GM23338 (cell line): Measurements from ENCODE around the gene ZYG11A. TPM values are rescaled to one million over a fixed set of nuclear protein-coding genes. Genes with fewer than 3 reads are reported as not detected.

ENCODE experiments used
- ATAC-seq: fragments of 200-7000 bp; cut with Tn5 transposase; 3 replicates; pipeline ENCODE4 v1.9.1; 2020
- DNase-seq: peaks from one replicate; pipeline ENCODE4 v3.0.0-alpha.2; 2015; ENCODE audit warnings: low spot score
- H2AFZ ChIP-seq: fragments of 200-600 bp; sonication (generic); 2 replicates; pipeline ENCODE4 v1.8.0; 2016; ENCODE audit warnings: antibody characterized with exemption, mild to moderate bottlenecking, moderate library complexity
- H3F3A ChIP-seq: fragments of 200-600 bp; sonication (generic); replicated peaks from 2 replicates; pipeline ENCODE4 v1.8.0; 2017; ENCODE audit warnings: antibody characterized with exemption, mixed run types, low read depth
- H3K27ac ChIP-seq: fragments of 200-600 bp; sonication (generic); 2 replicates; pipeline ENCODE4 v1.6.1; 2016; ENCODE audit warnings: low read depth
- H3K27me3 ChIP-seq: fragments of 200-600 bp; sonication (generic); 2 replicates; pipeline ENCODE4 v1.8.0; 2016; ENCODE audit warnings: mild to moderate bottlenecking, mixed run types, moderate library complexity; ENCODE audit not compliant: insufficient read depth
- H3K36me3 ChIP-seq: fragments of 200-600 bp; sonication (generic); 2 replicates; pipeline ENCODE4 v1.8.0; 2016; ENCODE audit warnings: mild to moderate bottlenecking; ENCODE audit not compliant: insufficient read depth
- H3K4me1 ChIP-seq: fragments of 200-600 bp; sonication (generic); 2 replicates; pipeline ENCODE4 v1.8.0; 2016; ENCODE audit warnings: mild to moderate bottlenecking, moderate library complexity; ENCODE audit not compliant: insufficient read depth
- H3K4me2 ChIP-seq: fragments of 200-600 bp; sonication (generic); 2 replicates; pipeline ENCODE4 v1.7.1; 2017; ENCODE audit warnings: mixed run types
- H3K4me3 ChIP-seq: fragments of 200-600 bp; sonication (generic); 2 replicates; pipeline ENCODE4 v1.6.1; 2016; ENCODE audit warnings: mixed run types
- H3K79me2 ChIP-seq: fragments of 200-600 bp; sonication (generic); replicated peaks from 2 replicates; pipeline ENCODE4 v1.8.0; 2017; ENCODE audit warnings: mild to moderate bottlenecking; ENCODE audit not compliant: insufficient read depth
- H3K9me2 ChIP-seq: fragments of 200-600 bp; sonication (generic); 2 replicates; pipeline ENCODE4 v1.8.0; 2017; ENCODE audit not compliant: insufficient read depth
- H4K20me1 ChIP-seq: fragments of 200-600 bp; sonication (generic); replicated peaks from 2 replicates; pipeline ENCODE4 v1.8.0; 2017; ENCODE audit warnings: mild to moderate bottlenecking; ENCODE audit not compliant: insufficient read depth
- H3K27ac Mint-ChIP-seq: 2 replicates; pipeline ENCODE4 v1.8.0; 2020; ENCODE audit warnings: inconsistent platforms, mild to moderate bottlenecking, moderate library complexity, mixed read lengths
- H3K27me3 Mint-ChIP-seq: 3 replicates; pipeline ENCODE4 v1.8.0; 2022; ENCODE audit warnings: low read depth, mild to moderate bottlenecking, moderate library complexity, mixed read lengths, inconsistent platforms; ENCODE audit not compliant: insufficient read depth, poor library complexity
- H3K36me3 Mint-ChIP-seq: 3 replicates; pipeline ENCODE4 v1.8.0; 2021; ENCODE audit warnings: low read depth, mild to moderate bottlenecking, inconsistent platforms, moderate library complexity, mixed read lengths
- H3K4me1 Mint-ChIP-seq: 3 replicates; pipeline ENCODE4 v1.8.0; 2020; ENCODE audit warnings: mild to moderate bottlenecking, inconsistent platforms, mixed read lengths
- H3K4me3 Mint-ChIP-seq: 3 replicates; pipeline ENCODE4 v1.8.0; 2021; ENCODE audit warnings: moderate library complexity, mild to moderate bottlenecking, inconsistent platforms, mixed read lengths
- H3K9me3 Mint-ChIP-seq: 3 replicates; pipeline ENCODE4 v1.8.0; 2020; ENCODE audit warnings: moderate library complexity, mild to moderate bottlenecking, inconsistent platforms, mixed read lengths
- CREB1 ChIP-seq: fragments of 250-450 bp; sonication (Bioruptor Pico); IDR thresholded peaks from 2 replicates; pipeline ENCODE4 v1.5.0; 2020; ENCODE audit warnings: low read depth, mild to moderate bottlenecking, moderate library complexity
- CTCF ChIP-seq, 2 experiments: fragments of 200-600 bp in 1 of 2; sonication (generic) in 1 of 2; conservative IDR thresholded peaks; 2 replicates each; pipeline versions ENCODE4 v1.5.1 to v1.6.1; 2016 to 2017; ENCODE audit warnings: antibody characterized with exemption in 2 of 2, low read depth in 2 of 2, mild to moderate bottlenecking in 2 of 2, moderate library complexity in 1 of 2
- EZH2 ChIP-seq: fragments of 200-600 bp; sonication (generic); IDR thresholded peaks from one replicate; pipeline ENCODE4 v1.8.0; 2017; ENCODE audit warnings: antibody characterized with exemption, mild to moderate bottlenecking, low read depth; ENCODE audit not compliant: unreplicated experiment
- POLR2AphosphoS5 ChIP-seq: IDR thresholded peaks from 2 replicates; pipeline ENCODE4 v1.6.1; 2016; ENCODE audit warnings: antibody characterized with exemption, low read depth
- ZNF114 ChIP-seq: fragments of 250-450 bp; sonication (Bioruptor Pico); IDR thresholded peaks from 2 replicates; pipeline ENCODE4 v1.5.0; 2020; ENCODE audit warnings: mild to moderate bottlenecking, moderate library complexity
- ZNF331 ChIP-seq: fragments of 250-450 bp; sonication (Bioruptor Pico); IDR thresholded peaks from 2 replicates; pipeline ENCODE4 v1.5.0; 2020; ENCODE audit warnings: low read depth, mild to moderate bottlenecking, moderate library complexity
- polyA plus RNA-seq: library from polyadenylated mRNA; unstranded; fragments of >200 nt; fragmentation: Nextera tagmentation; extraction: Ambion mirVana; gene quantifications from 2 replicates; pipeline ENCODE4 v1.2.1, GENCODE V29; 2016
- total RNA-seq: library from RNA; depleted of rRNA; stranded (reverse); fragments of >200 nt; shearing (Covaris generic); gene quantifications from 2 replicates; pipeline ENCODE4 v1.2.3, GENCODE V29; 2014
- TF ChIP-seq, protein P1 (sequence below): fragments of 250-450 bp; sonication (Bioruptor Pico); IDR thresholded peaks from 2 replicates; pipeline ENCODE4 v1.5.0; 2020; ENCODE audit warnings: mild to moderate bottlenecking, moderate library complexity

Gene ZYG11A
- total and polyA plus RNA-seq, 2 experiments from 2014 or later = 1.3 to 4.8 TPM

DNA sequence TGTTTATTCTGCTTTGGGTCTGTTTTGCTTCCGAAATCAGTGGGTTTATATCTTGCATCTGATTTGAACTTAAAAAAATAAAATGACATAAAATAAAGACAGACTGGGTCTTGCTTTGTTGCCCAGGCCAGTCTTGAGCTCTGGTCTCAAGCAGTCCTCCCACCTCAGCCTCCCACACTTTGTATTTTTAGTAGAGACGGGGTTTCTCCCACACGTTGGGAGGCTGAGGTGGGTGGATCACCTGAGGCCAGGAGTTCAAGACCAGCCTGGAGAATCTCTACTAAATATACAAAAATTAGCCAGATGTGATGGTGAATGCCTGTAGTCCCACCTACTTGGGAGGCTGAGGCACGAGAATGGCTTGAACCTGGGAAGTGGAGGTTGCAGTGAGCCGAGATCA, 5.9 kb downstream of the ZYG11A start:
- H3K4me1 Mint-ChIP-seq = no peaks in the 10 kb centered on the region
- no peaks in the 10 kb centered on the region for H3K9me2 ChIP-seq
- peaks cover 15% of the 10 kb centered on the region; the same call in 1 of the 2 replicates for H3K79me2 ChIP-seq
- no peaks in the 10 kb centered on the region for H4K20me1 ChIP-seq
- no peak for DNase-seq
- H3K27me3 ChIP-seq = peaks cover 23% of the 10 kb centered on the region
- no peak for TF ChIP-seq EZH2
- TF ChIP-seq ZNF331 = no peak
- TF ChIP-seq CTCF (conservative IDR thresholded peaks at IDR 0.05; ENCODE audit: low read depth in 2 of 2) = no peak
- TF ChIP-seq POLR2AphosphoS5 = no peak
- TF ChIP-seq, protein P1, sequence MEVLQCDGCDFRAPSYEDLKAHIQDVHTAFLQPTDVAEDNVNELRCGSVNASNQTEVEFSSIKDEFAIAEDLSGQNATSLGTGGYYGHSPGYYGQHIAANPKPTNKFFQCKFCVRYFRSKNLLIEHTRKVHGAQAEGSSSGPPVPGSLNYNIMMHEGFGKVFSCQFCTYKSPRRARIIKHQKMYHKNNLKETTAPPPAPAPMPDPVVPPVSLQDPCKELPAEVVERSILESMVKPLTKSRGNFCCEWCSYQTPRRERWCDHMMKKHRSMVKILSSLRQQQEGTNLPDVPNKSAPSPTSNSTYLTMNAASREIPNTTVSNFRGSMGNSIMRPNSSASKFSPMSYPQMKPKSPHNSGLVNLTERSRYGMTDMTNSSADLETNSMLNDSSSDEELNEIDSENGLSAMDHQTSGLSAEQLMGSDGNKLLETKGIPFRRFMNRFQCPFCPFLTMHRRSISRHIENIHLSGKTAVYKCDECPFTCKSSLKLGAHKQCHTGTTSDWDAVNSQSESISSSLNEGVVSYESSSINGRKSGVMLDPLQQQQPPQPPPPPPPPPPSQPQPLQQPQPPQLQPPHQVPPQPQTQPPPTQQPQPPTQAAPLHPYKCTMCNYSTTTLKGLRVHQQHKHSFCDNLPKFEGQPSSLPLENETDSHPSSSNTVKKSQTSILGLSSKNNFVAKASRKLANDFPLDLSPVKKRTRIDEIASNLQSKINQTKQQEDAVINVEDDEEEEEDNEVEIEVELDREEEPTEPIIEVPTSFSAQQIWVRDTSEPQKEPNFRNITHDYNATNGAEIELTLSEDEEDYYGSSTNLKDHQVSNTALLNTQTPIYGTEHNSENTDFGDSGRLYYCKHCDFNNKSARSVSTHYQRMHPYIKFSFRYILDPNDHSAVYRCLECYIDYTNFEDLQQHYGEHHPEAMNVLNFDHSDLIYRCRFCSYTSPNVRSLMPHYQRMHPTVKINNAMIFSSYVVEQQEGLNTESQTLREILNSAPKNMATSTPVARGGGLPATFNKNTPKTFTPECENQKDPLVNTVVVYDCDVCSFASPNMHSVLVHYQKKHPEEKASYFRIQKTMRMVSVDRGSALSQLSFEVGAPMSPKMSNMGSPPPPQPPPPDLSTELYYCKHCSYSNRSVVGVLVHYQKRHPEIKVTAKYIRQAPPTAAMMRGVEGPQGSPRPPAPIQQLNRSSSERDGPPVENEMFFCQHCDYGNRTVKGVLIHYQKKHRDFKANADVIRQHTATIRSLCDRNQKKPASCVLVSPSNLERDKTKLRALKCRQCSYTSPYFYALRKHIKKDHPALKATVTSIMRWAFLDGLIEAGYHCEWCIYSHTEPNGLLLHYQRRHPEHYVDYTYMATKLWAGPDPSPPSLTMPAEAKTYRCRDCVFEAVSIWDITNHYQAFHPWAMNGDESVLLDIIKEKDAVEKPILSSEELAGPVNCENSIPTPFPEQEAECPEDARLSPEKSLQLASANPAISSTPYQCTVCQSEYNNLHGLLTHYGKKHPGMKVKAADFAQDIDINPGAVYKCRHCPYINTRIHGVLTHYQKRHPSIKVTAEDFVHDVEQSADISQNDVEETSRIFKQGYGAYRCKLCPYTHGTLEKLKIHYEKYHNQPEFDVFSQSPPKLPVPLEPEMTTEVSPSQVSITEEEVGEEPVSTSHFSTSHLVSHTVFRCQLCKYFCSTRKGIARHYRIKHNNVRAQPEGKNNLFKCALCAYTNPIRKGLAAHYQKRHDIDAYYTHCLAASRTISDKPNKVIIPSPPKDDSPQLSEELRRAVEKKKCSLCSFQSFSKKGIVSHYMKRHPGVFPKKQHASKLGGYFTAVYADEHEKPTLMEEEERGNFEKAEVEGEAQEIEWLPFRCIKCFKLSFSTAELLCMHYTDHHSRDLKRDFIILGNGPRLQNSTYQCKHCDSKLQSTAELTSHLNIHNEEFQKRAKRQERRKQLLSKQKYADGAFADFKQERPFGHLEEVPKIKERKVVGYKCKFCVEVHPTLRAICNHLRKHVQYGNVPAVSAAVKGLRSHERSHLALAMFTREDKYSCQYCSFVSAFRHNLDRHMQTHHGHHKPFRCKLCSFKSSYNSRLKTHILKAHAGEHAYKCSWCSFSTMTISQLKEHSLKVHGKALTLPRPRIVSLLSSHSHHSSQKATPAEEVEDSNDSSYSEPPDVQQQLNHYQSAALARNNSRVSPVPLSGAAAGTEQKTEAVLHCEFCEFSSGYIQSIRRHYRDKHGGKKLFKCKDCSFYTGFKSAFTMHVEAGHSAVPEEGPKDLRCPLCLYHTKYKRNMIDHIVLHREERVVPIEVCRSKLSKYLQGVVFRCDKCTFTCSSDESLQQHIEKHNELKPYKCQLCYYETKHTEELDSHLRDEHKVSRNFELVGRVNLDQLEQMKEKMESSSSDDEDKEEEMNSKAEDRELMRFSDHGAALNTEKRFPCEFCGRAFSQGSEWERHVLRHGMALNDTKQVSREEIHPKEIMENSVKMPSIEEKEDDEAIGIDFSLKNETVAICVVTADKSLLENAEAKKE (CRISPR knock-in tag) = no peak
- TF ChIP-seq ZNF114 (CRISPR knock-in tag) = no peak
- no peak for TF ChIP-seq CREB1 (CRISPR knock-in tag)
- no peaks in the 10 kb centered on the region for H3K36me3 ChIP-seq
- H3K27me3 Mint-ChIP-seq = peaks cover 14% of the 10 kb centered on the region
- H3K27ac ChIP-seq = no peak overlapping the region
- no peak overlapping the region for H3K4me2 ChIP-seq
- no peaks in the 10 kb centered on the region for H3K36me3 Mint-ChIP-seq
- no peaks in the 10 kb centered on the region for H3K4me1 ChIP-seq
- ATAC-seq = no peak
- peaks cover 5% of the 10 kb centered on the region; the same call in 1 of the 2 replicates for H3F3A ChIP-seq
- no peak overlapping the region for H3K27ac Mint-ChIP-seq
- H3K9me3 Mint-ChIP-seq = no peaks in the 10 kb centered on the region
- no peak overlapping the region for H2AFZ ChIP-seq
- H3K4me3 ChIP-seq = no peak overlapping the region
- no peak overlapping the region for H3K4me3 Mint-ChIP-seq
